ENCODE data around the gene PRAC1. TPM values are rescaled to one million over a fixed set of nuclear protein-coding genes. Genes with fewer than 3 reads are reported as not detected.

Gene PRAC1
- total and polyA plus RNA-seq, 2 donors (not counting 3 experiments of a cell fraction or from before 2014, with no cell fraction given) = not detected

GRCh38 chr17:48755356-48755755 is 33.0 kb upstream of the PRAC1 start:
- ChIA-PET CTCF (interaction anchor here (0.6 to 2.0 kb wide), 3 partner anchors 9 to 123 kb away, joined by 3 to 5 read pairs (median 3); no protein-coding TSS in a partner anchor), POLR2A (interaction anchor here (0.6 kb wide), 1 partner anchor 111 kb away, joined by 9 read pairs; no protein-coding TSS in a partner anchor)

More at GRCh38 chr17:48755356-48755755, 33.0 kb upstream of the PRAC1 start:
- no peak overlapping the region for H3K9ac ChIP-seq (replicated peaks; ENCODE audit: extremely low read depth, insufficient read depth, low read length)
- H3K9me3 ChIP-seq (replicated peaks; ENCODE audit: control insufficient read depth, insufficient read depth, low read length) = no peaks in the 10 kb centered on the region
- H3K4me1 ChIP-seq (ENCODE audit: control insufficient read depth, extremely low read depth, insufficient read depth, low read length) = peaks cover 19% of the 10 kb centered on the region
- BruUV-seq (replicated peaks) = no TSS peak
- dilution Hi-C loops (cut with MboI; ENCODE audit: extremely low pct_ligation_motif_present, low sequenced_read_pairs) = loop anchor here (25.0 kb wide), 1 partner anchor 93 kb away; no protein-coding TSS in a partner anchor
- no peaks in the 10 kb centered on the region for H3K36me3 ChIP-seq (ENCODE audit: control insufficient read depth in 2 of 2, extremely low read depth in 1 of 2, insufficient read depth in 2 of 2, low read length in 2 of 2)
- DNase-seq (ENCODE audit: low read depth, low spot score) (no peak), FAIRE-seq (no peak)
- intact Hi-C loops (cut with micrococcal nuclease) = no loop called here
- no peaks in the 10 kb centered on the region for H3K79me2 ChIP-seq (ENCODE audit: control insufficient read depth, insufficient read depth, low read length)
- H2AFZ ChIP-seq (ENCODE audit: low read depth, low read length) = no peak overlapping the region
- TF ChIP-seq POLR2AphosphoS5 (IDR thresholded peaks at IDR 0.05; ENCODE audit: insufficient read depth, low read depth, low read length) (no peak), MAX (IDR thresholded peaks at IDR 0.05; ENCODE audit: insufficient read depth, insufficient read length) (no peak), CTCF (IDR thresholded peaks at IDR 0.05; ENCODE audit: extremely low read depth in 1 of 2, insufficient read depth in 1 of 2, low read depth in 1 of 2, low read length in 2 of 2) (no peak), JUN (IDR thresholded peaks at IDR 0.05; ENCODE audit: borderline replicate concordance, insufficient read depth, insufficient read length, low read depth) (no peak), MYC (IDR thresholded peaks at IDR 0.05; ENCODE audit: low read depth, low read length) (no peak), GATA2 (IDR thresholded peaks at IDR 0.05; ENCODE audit: insufficient read depth, insufficient read length, low read depth, low read length) (no peak)
- H3K9me1 ChIP-seq (replicated peaks; ENCODE audit: control insufficient read depth, extremely low read depth, insufficient read depth, low read length) = no peaks in the 10 kb centered on the region
- no peak overlapping the region for H3K27ac ChIP-seq (ENCODE audit: insufficient read depth, low read depth, low read length)
- H4K20me1 ChIP-seq (replicated peaks; ENCODE audit: control insufficient read depth, extremely low read depth, insufficient read depth, low read length) = no peaks in the 10 kb centered on the region
- no peak overlapping the region for H3K4me3 ChIP-seq (replicated peaks in 1 of 3; ENCODE audit: insufficient read depth in 1 of 3, low read depth in 1 of 3, low read length in 3 of 3)
- H3K27me3 ChIP-seq (ENCODE audit: control insufficient read depth in 2 of 2, insufficient read depth in 2 of 2, low read length in 2 of 2) = peaks cover 53 to 54% of the 10 kb centered on the region in 2 experiments
- H3K4me2 ChIP-seq (ENCODE audit: insufficient read depth, low read length) = no peak overlapping the region
